Measurements from ENCODE around the gene TENM3. TPM values are rescaled to one million over a fixed set of nuclear protein-coding genes. Genes with fewer than 3 reads are reported as not detected.

TENM3 gene
- total RNA-seq, 1 donor from 2014 or later: 2.8 TPM

GRCh38 chr4:182354867-182355266 lies 111.7 kb downstream of the TENM3 start:
- Histone ChIP-seq H3K4me1 (no peaks in the 10 kb centered on the region), H3K36me3 (no peaks in the 10 kb centered on the region), H3K4me3 (no peak overlapping the region), H3K27ac (no peak overlapping the region), H3K27me3 (no peaks in the 10 kb centered on the region), H3K9me3 (no peaks in the 10 kb centered on the region)
- no peak for DNase-seq (ENCODE audit: low spot score in 2 of 2)
- no peak for TF ChIP-seq CTCF (IDR thresholded peaks at IDR 0.05)
- intact Hi-C loops (cut with DNase I): no loop called here

GRCh38 chr4:182367153-182367552 lies 124.0 kb downstream of the TENM3 start:
- intact Hi-C loops (cut with DNase I): no loop called here
- H3K9me3 ChIP-seq: no peaks in the 10 kb centered on the region
- no peaks in the 10 kb centered on the region for H3K36me3 ChIP-seq
- no peak overlapping the region for H3K27ac ChIP-seq
- no peak overlapping the region for H3K4me3 ChIP-seq
- no peaks in the 10 kb centered on the region for H3K4me1 ChIP-seq
- DNase-seq (ENCODE audit: low spot score in 2 of 2): no peak
- TF ChIP-seq CTCF (IDR thresholded peaks at IDR 0.05): no peak
- H3K27me3 ChIP-seq: no peaks in the 10 kb centered on the region

- H3K27ac ChIP-seq: no peak overlapping the region
- no peaks in the 10 kb centered on the region for H3K36me3 ChIP-seq
- intact Hi-C loops (cut with DNase I): no loop called here
- no peaks in the 10 kb centered on the region for H3K9me3 ChIP-seq
- H3K4me3 ChIP-seq: no peak overlapping the region
- H3K4me1 ChIP-seq: no peaks in the 10 kb centered on the region
- no peak for TF ChIP-seq CTCF (IDR thresholded peaks at IDR 0.05)
- DNase-seq (ENCODE audit: low spot score in 2 of 2): no peak
- no peaks in the 10 kb centered on the region for H3K27me3 ChIP-seq
These were observed 126.0 kb downstream of the TENM3 start for GRCh38 chr4:182369211-182369610.

- intact Hi-C loops (cut with DNase I): no loop called here
- H3K36me3 ChIP-seq: no peaks in the 10 kb centered on the region
- H3K4me1 ChIP-seq: no peaks in the 10 kb centered on the region
- no peaks in the 10 kb centered on the region for H3K27me3 ChIP-seq
- DNase-seq (ENCODE audit: low spot score in 2 of 2): no peak
- no peak for TF ChIP-seq CTCF (IDR thresholded peaks at IDR 0.05)
- H3K27ac ChIP-seq: no peak overlapping the region
- H3K9me3 ChIP-seq: no peaks in the 10 kb centered on the region
- H3K4me3 ChIP-seq: no peak overlapping the region
These were observed 127.3 kb downstream of the TENM3 start for GRCh38 chr4:182370491-182370890.

- intact Hi-C loops (cut with DNase I): no loop called here
These were observed 137.6 kb downstream of the TENM3 start for GRCh38 chr4:182380771-182381181.

More at GRCh38 chr4:182380771-182381181, 137.6 kb downstream of the TENM3 start:
- no peak for TF ChIP-seq CTCF (IDR thresholded peaks at IDR 0.05)
- Histone ChIP-seq H3K4me1 (no peaks in the 10 kb centered on the region), H3K9me3 (no peaks in the 10 kb centered on the region), H3K27ac (no peak overlapping the region), H3K4me3 (no peak overlapping the region), H3K36me3 (no peaks in the 10 kb centered on the region), H3K27me3 (no peaks in the 10 kb centered on the region)
- no peak for DNase-seq (ENCODE audit: low spot score in 2 of 2)

Data from ascending aorta (tissue), 2 donors.